Aorta (tissue), 5 donors: ENCODE measurements around the gene MDGA2. TPM values are rescaled to one million over a fixed set of nuclear protein-coding genes. Genes with fewer than 3 reads are reported as not detected.

ENCODE experiments used
- ATAC-seq: fragments of 200-7000 bp; cut with Tn5 transposase; one replicate; pipeline ENCODE4 v1.9.1; 2022; ENCODE audit warnings: moderate library complexity; ENCODE audit not compliant: low FRiP score
- DNase-seq, 2 donors: peaks; one replicate each; pipeline ENCODE4 v3.0.0-alpha.2; 2020
- H3K27ac ChIP-seq, 2 donors: one replicate each; pipeline ENCODE4 v1.5.1; 2013; ENCODE audit warnings: low read length in 2 of 2, mild to moderate bottlenecking in 2 of 2, moderate library complexity in 2 of 2, control low read depth in 1 of 2, inconsistent platforms in 1 of 2, low read depth in 1 of 2
- H3K27me3 ChIP-seq, 2 donors: one replicate each; pipeline ENCODE4 v1.6.1; 2013; ENCODE audit warnings: control low read depth in 1 of 2, low read length in 1 of 2, mild to moderate bottlenecking in 1 of 2, moderate library complexity in 1 of 2; ENCODE audit not compliant: insufficient read depth in 2 of 2, control insufficient read depth in 1 of 2
- H3K36me3 ChIP-seq, 2 donors: one replicate each; pipeline ENCODE4 v1.6.1; 2013; ENCODE audit warnings: control low read depth in 1 of 2, low read length in 1 of 2, mild to moderate bottlenecking in 1 of 2; ENCODE audit not compliant: insufficient read depth in 2 of 2, control insufficient read depth in 1 of 2
- H3K4me1 ChIP-seq, 2 donors: one replicate each; pipeline ENCODE4 v1.6.1; 2013; ENCODE audit warnings: low read length in 2 of 2, control low read depth in 1 of 2, mild to moderate bottlenecking in 1 of 2, moderate library complexity in 1 of 2; ENCODE audit not compliant: insufficient read depth in 2 of 2, control insufficient read depth in 1 of 2
- H3K4me3 ChIP-seq, 2 donors: one replicate each; pipeline ENCODE4 v1.5.1; 2013; ENCODE audit warnings: low read length in 2 of 2, control low read depth in 1 of 2, mild to moderate bottlenecking in 1 of 2
- H3K9me3 ChIP-seq: one replicate; pipeline ENCODE4 v1.6.1; 2013; ENCODE audit warnings: mild to moderate bottlenecking, low read length; ENCODE audit not compliant: control insufficient read depth
- WGBS, 2 donors: extraction: QIAGEN DNeasy Blood & Tissue Kit; methylation state at CpG; one replicate each; pipeline ENCODE4 v1.1.7; 2013; 5-methylcytosine and 5-hydroxymethylcytosine counted together
- intact Hi-C, 2 donors: fragments of 100-400 bp; cut with DNase I; formaldehyde crosslinking; loops; one replicate each; pipeline versions ENCODE4 v1.14.2 to v1.15.0; 2022
- polyA plus RNA-seq, 2 donors: library from polyadenylated mRNA; stranded (reverse); fragments of 200-250 nt; gene quantifications; one replicate each; pipeline ENCODE4 v1.2.3, GENCODE V29; 2013
- total RNA-seq, 2 donors: library from RNA; stranded (reverse); fragmentation: NEBNext Ultra II Directional; extraction: Animal tissue kit (Norgen Biotek cat#: 25700); gene quantifications; one replicate each; pipeline ENCODE4 v1.2.1, GENCODE V29; 2021
- donor health status: healthy with polysubstance abuse.
- donor health status: Bipolar disorder and iron deficiency.
- donor health status: DM: no; HTN: no; CAD: no.
- donor health status: DM: no; HTN: no; CAD: no.
- donor health status: DM: yes; HTN: yes; CAD: no.

The MDGA2 gene
- total and polyA plus RNA-seq, 4 donors: 0.15 TPM; not detected in 3

DNA sequence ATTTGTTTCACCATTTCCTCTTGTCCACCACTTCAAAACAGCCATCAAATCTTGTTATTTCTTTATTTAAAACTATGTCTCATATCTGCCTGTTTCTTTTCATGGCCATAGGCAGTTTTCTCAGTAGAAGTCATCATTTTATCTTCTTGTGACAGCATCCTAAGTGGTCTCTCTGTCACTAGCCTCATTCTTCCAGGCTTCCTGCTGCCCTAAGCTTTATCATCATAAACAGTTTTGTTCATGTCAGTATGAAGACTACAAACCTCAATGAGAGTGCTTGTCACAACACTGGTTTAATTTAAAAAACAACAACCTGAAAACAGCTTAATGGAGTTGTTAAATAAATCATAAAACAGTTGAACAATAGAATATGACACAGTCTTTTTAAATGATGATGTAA is 636.1 kb downstream of the MDGA2 start:
- DNase-seq (no peak), ATAC-seq (no peak)
- Histone ChIP-seq H3K27ac (no peak overlapping the region), H3K9me3 (no peaks in the 10 kb centered on the region), H3K4me1 (no peaks in the 10 kb centered on the region), H3K4me3 (no peak overlapping the region), H3K36me3 (no peaks in the 10 kb centered on the region), H3K27me3 (no peaks in the 10 kb centered on the region)
- intact Hi-C loops: no loop called here

DNA sequence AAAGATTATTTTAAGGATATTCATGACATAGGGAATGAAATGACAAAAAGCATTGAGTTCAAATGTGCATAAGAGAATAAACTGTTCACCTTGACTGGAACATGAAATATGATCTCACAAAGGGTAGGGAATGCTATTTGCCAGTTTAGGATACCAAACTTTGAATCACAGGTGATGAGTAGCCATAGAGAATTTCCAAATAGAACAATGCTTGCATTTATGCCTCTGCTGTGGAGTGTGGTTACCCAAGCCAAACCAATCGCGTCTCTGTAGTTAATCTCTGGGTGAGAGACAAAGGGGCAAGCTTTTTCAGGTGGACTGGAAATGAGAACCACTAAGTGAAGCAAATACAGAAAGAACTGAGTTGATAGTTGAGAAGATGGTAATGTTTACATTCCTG is 652.7 kb downstream of the MDGA2 start:
- Histone ChIP-seq H3K27me3 (no peaks in the 10 kb centered on the region), H3K4me1 (no peaks in the 10 kb centered on the region), H3K4me3 (no peak overlapping the region), H3K9me3 (no peaks in the 10 kb centered on the region), H3K36me3 (no peaks in the 10 kb centered on the region), H3K27ac (no peak overlapping the region)
- DNase-seq: no peak
- WGBS, 2 donors: 88 to 97% methylated on average over 2 of the region's 2 CpGs
- ATAC-seq: no peak
- intact Hi-C loops: no loop called here

GRCh38 chr14:47020500-47020899 is 654.9 kb downstream of the MDGA2 start:
- ATAC-seq (no peak), DNase-seq (no peak)
- WGBS, 2 donors: 74 to 75% methylated on average over 2 of the region's 2 CpGs
- intact Hi-C loops: no loop called here
- Histone ChIP-seq H3K36me3 (no peaks in the 10 kb centered on the region), H3K27ac (no peak overlapping the region), H3K4me1 (no peaks in the 10 kb centered on the region), H3K9me3 (no peaks in the 10 kb centered on the region), H3K27me3 (no peaks in the 10 kb centered on the region), H3K4me3 (no peak overlapping the region)

DNA sequence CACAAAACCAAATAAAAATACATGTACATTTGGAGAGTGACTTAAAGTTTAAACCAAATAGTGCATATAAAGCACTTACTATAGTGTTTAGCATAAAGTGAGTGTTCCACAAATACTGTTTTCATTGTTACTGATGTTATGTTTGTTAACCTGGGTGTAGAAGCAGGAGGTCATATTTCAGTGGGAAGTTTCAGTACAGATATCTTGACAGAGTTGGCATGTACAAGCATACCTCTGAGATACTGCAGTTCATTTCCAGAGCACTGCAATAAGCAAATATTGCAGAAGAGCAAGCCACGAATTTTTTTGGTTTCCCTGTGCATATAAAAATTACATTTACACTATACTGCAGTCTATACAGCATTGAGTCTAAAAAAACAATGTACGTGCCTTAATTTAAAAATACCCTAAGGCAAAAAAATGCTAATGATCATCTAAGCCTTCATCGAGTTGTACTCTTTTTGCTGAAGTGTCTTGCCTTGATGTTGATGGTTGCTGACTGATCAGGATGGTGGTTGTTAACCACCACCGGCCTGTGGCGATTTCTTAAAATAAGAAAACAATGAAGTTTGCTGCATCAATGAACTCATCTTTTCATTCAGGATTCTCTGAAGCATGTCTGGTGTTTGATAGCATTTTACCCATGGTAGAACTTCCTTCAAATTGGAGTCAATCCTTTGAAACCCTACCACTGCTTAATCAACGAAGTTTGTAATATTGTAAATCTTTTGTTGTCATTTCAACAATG is 662.7 kb downstream of the MDGA2 start:
- no peaks in the 10 kb centered on the region for H3K36me3 ChIP-seq
- intact Hi-C loops: no loop called here
- ATAC-seq (no peak), DNase-seq (no peak)
- H3K27me3 ChIP-seq: no peaks in the 10 kb centered on the region
- no peak overlapping the region for H3K27ac ChIP-seq
- H3K4me3 ChIP-seq: no peak overlapping the region
- H3K4me1 ChIP-seq: no peaks in the 10 kb centered on the region
- no peaks in the 10 kb centered on the region for H3K9me3 ChIP-seq
- 60 to 61% methylated on average over 6 of the region's 6 CpGs for WGBS, 2 donors

GRCh38 chr14:47009615-47010014 is 665.8 kb downstream of the MDGA2 start:
- Histone ChIP-seq H3K27me3 (no peaks in the 10 kb centered on the region), H3K4me1 (no peaks in the 10 kb centered on the region), H3K36me3 (no peaks in the 10 kb centered on the region), H3K4me3 (no peak overlapping the region), H3K27ac (no peak overlapping the region), H3K9me3 (no peaks in the 10 kb centered on the region)
- intact Hi-C loops: no loop called here
- WGBS, 2 donors: 37 to 43% methylated on average over 3 of the region's 3 CpGs
- DNase-seq (no peak), ATAC-seq (no peak)

DNA sequence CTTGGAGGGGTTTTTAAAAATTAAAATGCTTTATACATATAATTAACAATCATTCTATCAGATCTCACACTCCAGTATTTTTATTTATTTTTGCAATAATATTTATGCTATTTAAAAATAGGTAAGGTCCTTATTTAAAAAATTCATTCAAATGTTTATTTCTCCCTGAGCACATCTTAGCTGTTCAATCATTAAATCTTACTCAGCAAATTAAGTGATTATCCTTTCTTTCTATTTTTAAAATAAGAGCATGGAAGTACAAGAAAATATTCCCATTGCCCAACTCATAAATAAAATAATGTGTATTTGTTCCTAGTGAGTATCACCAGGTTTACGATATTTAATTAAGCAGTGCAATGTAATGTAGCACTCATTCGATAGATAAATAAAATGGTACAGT is 666.7 kb downstream of the MDGA2 start:
- ATAC-seq: no peak
- 95 to 98% methylated on average over 2 of the region's 2 CpGs for WGBS, 2 donors

GRCh38 chr14:46999661-47000060 is 675.7 kb downstream of the MDGA2 start:
- Histone ChIP-seq H3K4me1 (no peaks in the 10 kb centered on the region), H3K36me3 (no peaks in the 10 kb centered on the region), H3K9me3 (no peaks in the 10 kb centered on the region), H3K4me3 (no peak overlapping the region), H3K27ac (no peak overlapping the region), H3K27me3 (no peaks in the 10 kb centered on the region)
- ATAC-seq (no peak), DNase-seq (no peak)
- 50 to 68% methylated on average over 1 of the region's 1 CpG for WGBS, 2 donors
- intact Hi-C loops: no loop called here

More for the DNA sequence above, 666.7 kb downstream of the MDGA2 start:
- intact Hi-C loops: no loop called here
- Histone ChIP-seq H3K4me1 (no peaks in the 10 kb centered on the region), H3K27ac (no peak overlapping the region), H3K4me3 (no peak overlapping the region), H3K27me3 (no peaks in the 10 kb centered on the region), H3K36me3 (no peaks in the 10 kb centered on the region), H3K9me3 (no peaks in the 10 kb centered on the region)
- DNase-seq: no peak

GRCh38 chr14:46989566-46989965 is 685.8 kb downstream of the MDGA2 start:
- H3K9me3 ChIP-seq: no peaks in the 10 kb centered on the region
- no peaks in the 10 kb centered on the region for H3K36me3 ChIP-seq
- H3K27ac ChIP-seq: no peak overlapping the region
- DNase-seq: no peak
- no peak for ATAC-seq
- H3K4me1 ChIP-seq: no peaks in the 10 kb centered on the region
- H3K27me3 ChIP-seq: no peaks in the 10 kb centered on the region
- intact Hi-C loops: no loop called here
- no peak overlapping the region for H3K4me3 ChIP-seq

DNA sequence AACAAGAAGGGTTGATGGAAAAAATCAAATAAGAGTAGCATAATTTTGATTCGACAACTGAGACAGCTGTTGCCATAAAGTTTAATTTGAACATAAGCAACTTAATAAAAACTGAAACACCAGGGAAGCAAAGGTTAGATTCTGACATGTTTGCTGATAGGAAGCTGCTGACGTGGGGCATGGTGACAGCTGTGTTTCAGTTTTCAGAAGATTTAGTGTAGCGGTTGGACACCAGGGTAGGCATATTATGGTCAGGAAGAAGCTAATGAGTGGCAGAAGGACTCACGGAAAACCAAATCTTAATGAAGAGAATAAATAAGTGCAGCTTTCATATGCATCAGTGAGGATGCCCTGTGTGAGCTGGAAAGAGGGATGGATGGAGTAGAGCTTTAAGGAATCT is 687.1 kb downstream of the MDGA2 start:
- ATAC-seq (no peak), DNase-seq (no peak)
- H3K4me3 ChIP-seq: no peak overlapping the region
- H3K9me3 ChIP-seq: no peaks in the 10 kb centered on the region
- H3K4me1 ChIP-seq: no peaks in the 10 kb centered on the region
- no peak overlapping the region for H3K27ac ChIP-seq
- H3K36me3 ChIP-seq: no peaks in the 10 kb centered on the region
- no peaks in the 10 kb centered on the region for H3K27me3 ChIP-seq
- WGBS, 2 donors: 68 to 71% methylated on average over 4 of the region's 4 CpGs
- intact Hi-C loops: no loop called here
